Measurements from ENCODE around the gene CLCA2.

DNA sequence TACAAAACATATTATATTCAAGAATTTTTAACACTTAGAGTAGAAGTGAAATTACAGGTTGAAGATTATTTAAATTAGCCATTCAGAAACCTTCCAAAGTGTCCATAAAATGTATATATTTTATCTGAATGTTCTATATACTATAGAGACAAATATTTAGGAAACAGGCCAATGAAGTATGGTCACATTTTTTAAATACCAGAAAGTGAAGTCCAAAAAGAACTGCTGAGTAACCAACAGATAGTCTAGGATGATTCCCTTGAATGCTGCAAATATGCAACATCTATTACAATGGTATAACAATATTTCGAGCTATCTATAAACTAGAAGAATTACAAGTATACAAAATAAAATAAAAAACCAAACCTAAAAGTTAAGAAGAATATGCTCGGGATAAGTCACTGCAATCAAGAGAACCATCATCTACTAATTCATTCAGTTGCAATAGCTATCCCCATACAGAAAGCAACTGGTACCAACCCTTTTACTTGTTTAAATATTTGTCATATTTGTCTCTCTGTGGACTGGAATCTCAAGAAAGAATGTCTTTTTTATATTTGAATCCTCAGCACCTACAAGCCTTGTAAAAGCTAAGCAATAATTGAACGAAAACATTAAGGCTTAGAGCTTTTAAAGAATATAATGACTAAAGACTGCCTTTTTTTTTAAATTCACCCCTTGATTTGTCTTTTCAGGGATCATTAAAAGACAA lies 35.9 kb upstream of the CLCA2 start:
- no peak for TF ChIP-seq FOXM1 (IDR thresholded peaks at IDR 0.05; ENCODE audit: borderline replicate concordance)
- TF ChIP-seq HDGF (IDR thresholded peaks at IDR 0.05; ENCODE audit: borderline replicate concordance) = no peak
- no peak for TF ChIP-seq FOXA1 (IDR thresholded peaks at IDR 0.05)
- no peak for TF ChIP-seq FOXK2 (IDR thresholded peaks at IDR 0.05)
- TF ChIP-seq TARDBP (IDR thresholded peaks at IDR 0.05) = no peak
- no peak for TF ChIP-seq CTBP1 (IDR thresholded peaks at IDR 0.05; ENCODE audit: borderline replicate concordance)
- no peak for TF ChIP-seq ARNT (IDR thresholded peaks at IDR 0.05)
- TF ChIP-seq BHLHE40 (IDR thresholded peaks at IDR 0.05; ENCODE audit: borderline replicate concordance) = no peak
- no peak for TF ChIP-seq SUZ12 (IDR thresholded peaks at IDR 0.05)
- TF ChIP-seq NFRKB (IDR thresholded peaks at IDR 0.05) = no peak
- no peak for TF ChIP-seq SP1 (IDR thresholded peaks at IDR 0.05)
- TF ChIP-seq ZNF384 (IDR thresholded peaks at IDR 0.05) = no peak

Measured in HEK293T (cell line).